ENCODE results near the gene LAMB1. TPM values are rescaled to one million over a fixed set of nuclear protein-coding genes. Genes with fewer than 3 reads are reported as not detected.

Gene LAMB1
- total and polyA plus RNA-seq, 2 donors from 2014 or later: 140 to 312 TPM

- Histone ChIP-seq H3K9ac (ENCODE audit: low read length in 3 of 3) (no peak overlapping the region), H3K36me3 (ENCODE audit: control insufficient read depth in 2 of 3, insufficient read depth in 3 of 3, low read length in 3 of 3) (peaks cover 23 to 77% (median 53%) of the 10 kb centered on the region in 3 donors), H3K9me3 (ENCODE audit: control insufficient read depth in 2 of 3, insufficient read depth in 1 of 3, low read length in 3 of 3) (no peaks in the 10 kb centered on the region), H3K27ac (ENCODE audit: low read depth in 2 of 2, low read length in 2 of 2) (no peak overlapping the region), H3K4me3 (ENCODE audit: low read length in 3 of 3) (no peak overlapping the region), H3K27me3 (ENCODE audit: control insufficient read depth, insufficient read depth, low read length) (no peaks in the 10 kb centered on the region), H3K4me1 (ENCODE audit: control insufficient read depth in 2 of 3, insufficient read depth in 2 of 3, low read depth in 1 of 3, low read length in 3 of 3) (peaks cover 0 to 8% (median 0%) of the 10 kb centered on the region in 3 donors)
- TF ChIP-seq CTCF (IDR thresholded peaks at IDR 0.05; ENCODE audit: borderline replicate concordance, extremely low read depth, insufficient read depth): no peak
- DNase-seq (no peak), FAIRE-seq (no peak)
- intact Hi-C loops (cut with DNase I): no loop called here
These were observed 26.3 kb downstream of the LAMB1 start for GRCh38 chr7:107976620-107977019.

- H3K9me3 ChIP-seq (ENCODE audit: control insufficient read depth in 2 of 3, insufficient read depth in 1 of 3, low read length in 3 of 3): no peaks in the 10 kb centered on the region
- no peak for TF ChIP-seq CTCF (IDR thresholded peaks at IDR 0.05; ENCODE audit: borderline replicate concordance, extremely low read depth, insufficient read depth)
- peaks cover 23 to 74% (median 54%) of the 10 kb centered on the region in 3 donors for H3K36me3 ChIP-seq (ENCODE audit: control insufficient read depth in 2 of 3, insufficient read depth in 3 of 3, low read length in 3 of 3)
- H3K27ac ChIP-seq (ENCODE audit: low read depth in 2 of 2, low read length in 2 of 2): no peak overlapping the region
- FAIRE-seq (no peak), DNase-seq (no peak)
- H3K4me1 ChIP-seq (ENCODE audit: control insufficient read depth in 2 of 3, insufficient read depth in 2 of 3, low read depth in 1 of 3, low read length in 3 of 3): peaks cover 0 to 8% (median 0%) of the 10 kb centered on the region in 3 donors
- no peak overlapping the region for H3K4me3 ChIP-seq (ENCODE audit: low read length in 3 of 3)
- H3K9ac ChIP-seq (ENCODE audit: low read length in 3 of 3): no peak overlapping the region
- intact Hi-C loops (cut with DNase I): no loop called here
- no peaks in the 10 kb centered on the region for H3K27me3 ChIP-seq (ENCODE audit: control insufficient read depth, insufficient read depth, low read length)
These were observed 27.5 kb downstream of the LAMB1 start for GRCh38 chr7:107975394-107976013.

- DNase-seq (no peak), FAIRE-seq (no peak)
- Histone ChIP-seq H3K9ac (ENCODE audit: low read length in 3 of 3) (no peak overlapping the region), H3K4me3 (ENCODE audit: low read length in 3 of 3) (no peak overlapping the region), H3K9me3 (ENCODE audit: control insufficient read depth in 2 of 3, insufficient read depth in 1 of 3, low read length in 3 of 3) (no peaks in the 10 kb centered on the region), H3K27me3 (ENCODE audit: control insufficient read depth, insufficient read depth, low read length) (no peaks in the 10 kb centered on the region), H3K4me1 (ENCODE audit: control insufficient read depth in 2 of 3, insufficient read depth in 2 of 3, low read depth in 1 of 3, low read length in 3 of 3) (peaks cover 0 to 2% (median 0%) of the 10 kb centered on the region in 3 donors), H3K27ac (ENCODE audit: low read depth in 2 of 2, low read length in 2 of 2) (no peak overlapping the region), H3K36me3 (ENCODE audit: control insufficient read depth in 2 of 3, insufficient read depth in 3 of 3, low read length in 3 of 3) (peaks cover 20 to 66% (median 47%) of the 10 kb centered on the region in 3 donors)
- TF ChIP-seq CTCF (IDR thresholded peaks at IDR 0.05; ENCODE audit: borderline replicate concordance, extremely low read depth, insufficient read depth): no peak
- intact Hi-C loops (cut with DNase I): no loop called here
These were observed 29.1 kb downstream of the LAMB1 start for GRCh38 chr7:107973861-107974260.

All from kidney (tissue), 14 donors.